NCI-H460 (cell line): ENCODE results near the gene CEP164. TPM values are rescaled to one million over a fixed set of nuclear protein-coding genes. Genes with fewer than 3 reads are reported as not detected.

ENCODE experiments used
- DNase-seq: peaks from one replicate; pipeline ENCODE4 v3.0.0-alpha.2; 2016; ENCODE audit warnings: low read depth; ENCODE audit errors: extremely low read depth
- total RNA-seq: library from RNA; depleted of rRNA; stranded (reverse); fragments of >200 nt; shearing (Covaris generic); gene quantifications from 2 replicates; pipeline ENCODE4 v1.2.3, GENCODE V29; 2014; rRNA removed

The CEP164 gene
- total RNA-seq, 1 experiment from 2014 or later = 30.3 TPM

- no peak for DNase-seq
Measured at GRCh38 chr11:117457835-117458234, 130.2 kb downstream of the CEP164 start.

- DNase-seq = no peak
Measured at GRCh38 chr11:117458275-117459122, 130.8 kb downstream of the CEP164 start.

DNA sequence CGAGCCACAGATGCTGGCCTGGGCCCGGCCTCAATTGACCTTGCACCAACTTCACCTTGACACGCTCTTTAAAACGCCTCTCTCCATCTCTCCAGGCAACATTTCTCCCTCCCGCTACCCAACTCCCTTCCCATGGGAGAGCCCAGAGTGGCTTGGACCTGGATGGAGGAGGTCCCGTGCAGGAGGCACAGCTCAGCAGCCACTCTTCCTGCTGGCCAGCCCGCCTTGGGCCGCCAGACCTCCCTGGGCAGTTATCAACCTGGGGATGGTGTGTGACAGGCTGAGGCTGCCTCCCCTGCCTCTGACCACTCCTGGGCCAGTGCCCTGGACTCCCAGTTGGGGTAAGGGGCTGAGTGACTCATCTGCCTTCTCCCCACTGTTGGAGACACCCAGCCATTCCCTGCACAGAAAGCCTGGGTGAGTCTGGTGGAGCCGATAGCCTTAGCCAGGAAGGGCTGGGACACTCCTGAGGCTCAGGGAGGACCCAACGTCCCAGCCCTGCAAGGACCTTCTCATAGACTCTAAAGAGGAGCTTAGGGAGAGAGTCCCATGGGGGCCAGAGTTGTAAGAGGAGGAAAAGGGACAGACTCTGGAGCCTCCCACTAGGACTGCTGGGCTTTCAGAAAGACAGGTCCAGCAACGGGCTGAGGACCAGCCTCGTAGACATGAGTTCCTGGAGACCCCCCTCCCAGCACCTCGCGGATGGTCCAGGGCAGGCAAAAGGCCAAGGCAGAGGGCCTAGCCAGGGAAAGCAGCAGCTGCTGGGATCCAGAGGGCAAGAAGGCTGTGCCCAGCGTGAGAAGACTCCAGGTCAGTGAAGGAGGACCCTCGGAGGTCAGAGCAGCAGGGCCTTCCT is 131.7 kb downstream of the CEP164 start:
- DNase-seq = no peak

DNA sequence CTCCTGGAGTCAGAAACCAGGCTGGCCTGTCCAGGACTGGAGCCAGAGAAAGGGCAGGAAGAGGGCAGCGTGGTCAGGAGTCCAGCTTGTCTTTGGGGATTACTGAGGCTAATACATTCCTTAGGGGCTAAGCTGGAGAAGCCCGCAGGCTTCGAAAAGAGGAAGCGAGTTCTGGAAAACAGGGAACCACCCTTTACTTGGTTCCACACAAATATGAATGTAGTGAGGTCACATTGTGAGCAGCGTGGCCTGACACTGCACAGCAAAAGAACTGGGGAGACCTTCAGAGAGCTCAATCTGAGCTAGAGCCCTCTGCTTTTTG is 132.3 kb downstream of the CEP164 start:
- no peak for DNase-seq

- no peak for DNase-seq
Measured at GRCh38 chr11:117461396-117462182, 133.9 kb downstream of the CEP164 start.

DNA sequence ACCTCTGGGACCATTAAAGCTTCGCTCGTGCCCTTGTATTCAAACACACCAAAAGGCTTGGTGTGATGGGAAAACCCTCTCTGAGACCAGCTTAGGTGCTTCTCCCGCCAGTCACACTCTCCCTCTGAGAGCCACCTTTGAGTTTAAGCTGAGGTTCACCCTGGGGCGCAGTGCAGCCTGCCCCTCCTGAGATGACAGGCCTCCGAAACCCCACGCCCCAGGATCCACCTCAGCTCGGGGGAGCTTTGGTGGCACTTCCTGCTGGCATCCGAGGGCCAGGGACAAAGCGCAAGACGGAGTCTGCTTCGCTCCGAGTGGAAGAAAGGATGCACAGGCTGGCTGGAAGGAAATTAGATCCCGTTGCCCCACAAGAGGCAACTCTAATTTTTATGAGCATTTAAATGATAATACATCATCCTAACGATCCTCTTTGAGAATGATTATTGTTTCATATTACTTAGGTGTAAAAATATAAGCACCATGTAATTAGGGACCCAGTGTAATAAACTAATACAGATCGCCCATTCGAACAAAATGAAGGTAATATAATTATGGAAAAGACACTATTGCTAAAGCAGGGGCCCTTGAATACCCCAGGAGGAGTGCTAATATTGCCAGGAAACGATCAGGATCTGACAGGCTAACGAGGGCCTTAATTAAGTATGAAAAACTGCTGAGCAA is 134.7 kb downstream of the CEP164 start:
- DNase-seq = no peak

DNA sequence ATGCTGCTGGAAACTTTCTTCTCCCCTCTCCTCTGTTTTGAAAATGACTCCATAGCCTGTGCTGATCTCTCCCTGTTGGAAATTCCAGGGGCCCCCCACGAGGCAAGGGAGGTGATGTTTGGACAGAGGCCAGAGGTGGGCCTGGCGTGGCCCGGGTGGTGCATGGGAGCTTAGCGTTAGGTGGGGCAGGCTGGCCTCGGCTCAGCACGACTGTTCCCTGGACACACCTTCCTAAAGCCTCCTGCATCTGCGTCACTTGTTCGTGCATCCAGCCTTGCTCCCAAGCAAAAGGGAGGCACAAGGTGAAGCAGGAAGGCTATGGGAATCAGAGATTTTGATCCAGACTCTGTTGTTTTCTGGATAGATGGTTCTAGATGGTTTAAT is 135.2 kb downstream of the CEP164 start:
- no peak for DNase-seq

Other genes with a start within 250 kb of the CEP164 start
- gene SIK3, start 229.4 kb upstream of the CEP164 start, total RNA-seq = 7.0 and 7.6 TPM in 2 replicates
- gene PAFAH1B2, start 183.6 kb upstream of the CEP164 start, total RNA-seq = 87.8 and 97.4 TPM in 2 replicates
- 10.2 and 10.7 TPM in 2 replicates for gene SIDT2, start 149.1 kb upstream of the CEP164 start, total RNA-seq
- 1.8 and 2.3 TPM in 2 replicates for gene TAGLN, start 128.5 kb upstream of the CEP164 start, total RNA-seq
- gene PCSK7, start 95.8 kb upstream of the CEP164 start, total RNA-seq = 8.4 and 9.6 TPM in 2 replicates
- 10.9 and 12.3 TPM in 2 replicates for gene RNF214, start 95.2 kb upstream of the CEP164 start, total RNA-seq
- gene BACE1-AS, start 36.5 kb upstream of the CEP164 start, total RNA-seq = 4.8 and 5.3 TPM in 2 replicates
- gene BACE1, start 11.6 kb upstream of the CEP164 start, total RNA-seq = 6.0 and 6.6 TPM in 2 replicates